T-helper 22 cell (primary cell): ENCODE measurements around the gene DCTN4.

Source experiments
- DNase-seq: peaks from one replicate; pipeline ENCODE4 v3.0.0-alpha.2; 2020; ENCODE audit warnings: low read depth

The DCTN4 gene

GRCh38 chr5:150670275-150670947 is 88.4 kb downstream of the DCTN4 start:
- DNase-seq, result no peak

- no peak for DNase-seq
Measured at GRCh38 chr5:150665044-150665443, 93.8 kb downstream of the DCTN4 start.

GRCh38 chr5:150663936-150664335 is 94.9 kb downstream of the DCTN4 start:
- DNase-seq, result no peak

- no peak for DNase-seq
Measured at GRCh38 chr5:150662731-150663516, 95.9 kb downstream of the DCTN4 start.

GRCh38 chr5:150661821-150662596 is 96.8 kb downstream of the DCTN4 start:
- DNase-seq, result no peak

- DNase-seq, result no peak
Measured at GRCh38 chr5:150661086-150661485, 97.7 kb downstream of the DCTN4 start, which contains the start of gene MYOZ3. TSS of gene MYOZ3 (plus strand) at chr5:150661251. CDS start at chr5:150662942, 1,691 bp downstream.

GRCh38 chr5:150660108-150660831 is 98.5 kb downstream of the DCTN4 start:
- DNase-seq, result no peak

GRCh38 chr5:150659360-150660107 is 99.3 kb downstream of the DCTN4 start:
- DNase-seq, result no peak

GRCh38 chr5:150658699-150659265 is 100.0 kb downstream of the DCTN4 start:
- DNase-seq, result no peak
